IMR-90 (cell line): Measurements from ENCODE around the gene LYSMD2. TPM values are rescaled to one million over a fixed set of nuclear protein-coding genes. Genes with fewer than 3 reads are reported as not detected.

Experiments used
- ATAC-seq: fragments of 200-7000 bp; cut with Tn5 transposase; 2 replicates; pipeline ENCODE4 v1.9.1; 2020; ENCODE audit warnings: low read depth, mild to moderate bottlenecking, moderate library complexity
- BruUV-seq: library from RNA; stranded (reverse); fragments of 400-500 nt; replicated peaks from 2 replicates; lab custom pipeline; 2021; lab: Mats Ljungman, UMichigan
- CTCF ChIA-PET: fragments of 300-600 bp; formaldehyde crosslinking; extraction: SDS; loops from one replicate; lab custom pipeline; 2021; ENCODE audit warnings: antibody characterized with exemption; lab: Yijun Ruan, JAX
- POLR2A ChIA-PET: fragments of 300-600 bp; sonication (Branson Sonifier 250); formaldehyde crosslinking; loops from one replicate; lab custom pipeline; 2022; ENCODE audit warnings: antibody characterized with exemption; ENCODE audit not compliant: unreplicated experiment; lab: Charles Lee
- DNase-seq: peaks from one replicate; pipeline ENCODE4 v3.0.0; 2013
- H2AFZ ChIP-seq: replicated peaks from 2 replicates; pipeline ENCODE3; 2013; ENCODE audit warnings: low read length, mild to moderate bottlenecking; ENCODE audit not compliant: poor library complexity
- H2AK5ac ChIP-seq: 2 replicates; pipeline ENCODE4 v1.6.1; 2013; ENCODE audit warnings: low read depth, low read length, inconsistent platforms
- H2AK9ac ChIP-seq: replicated peaks from 2 replicates; pipeline ENCODE3; 2013; ENCODE audit warnings: mild to moderate bottlenecking, low read depth, low read length, moderate library complexity; ENCODE audit not compliant: poor library complexity
- H2BK120ac ChIP-seq: 2 replicates; pipeline ENCODE4 v1.6.1; 2013; ENCODE audit warnings: low read depth, low read length, inconsistent platforms
- H2BK15ac ChIP-seq: 3 replicates; pipeline ENCODE4 v1.6.1; 2013; ENCODE audit warnings: low read depth, low read length, inconsistent platforms
- H2BK20ac ChIP-seq: 2 replicates; pipeline ENCODE4 v1.6.1; 2013; ENCODE audit warnings: low read depth, mild to moderate bottlenecking, inconsistent platforms, low read length, moderate library complexity
- H2BK5ac ChIP-seq: 2 replicates; pipeline ENCODE4 v1.6.1; 2013; ENCODE audit warnings: mild to moderate bottlenecking, low read depth, low read length, inconsistent platforms; ENCODE audit not compliant: poor library complexity, severe bottlenecking
- H3K14ac ChIP-seq: replicated peaks from 2 replicates; pipeline ENCODE4 v1.6.1; 2013; ENCODE audit warnings: low read depth, low read length, inconsistent platforms
- H3K18ac ChIP-seq: 2 replicates; pipeline ENCODE4 v1.6.1; 2013; ENCODE audit warnings: low read depth, low read length, control low read depth
- H3K23ac ChIP-seq: 2 replicates; pipeline ENCODE4 v1.6.1; 2013; ENCODE audit warnings: low read depth, low read length, inconsistent platforms
- H3K27ac ChIP-seq: 2 replicates; pipeline ENCODE4 v1.5.1; 2013; ENCODE audit warnings: mild to moderate bottlenecking, control low read depth, low read length; ENCODE audit not compliant: insufficient read depth
- H3K27me3 ChIP-seq: 2 replicates; pipeline ENCODE4 v1.6.1; 2013; ENCODE audit warnings: low read length; ENCODE audit not compliant: control insufficient read depth, insufficient read depth
- H3K36me3 ChIP-seq: 2 replicates; pipeline ENCODE4 v1.6.1; 2013; ENCODE audit warnings: low read length, mixed read lengths; ENCODE audit not compliant: control insufficient read depth, insufficient read depth
- H3K4ac ChIP-seq: 2 replicates; pipeline ENCODE4 v1.6.1; 2013; ENCODE audit warnings: low read depth, low read length, inconsistent platforms
- H3K4me1 ChIP-seq: 2 replicates; pipeline ENCODE4 v1.6.1; 2013; ENCODE audit warnings: low read length, mixed read lengths; ENCODE audit not compliant: control insufficient read depth, insufficient read depth
- H3K4me2 ChIP-seq: 2 replicates; pipeline ENCODE4 v1.6.1; 2013; ENCODE audit warnings: low read depth, mild to moderate bottlenecking, control low read depth, low read length, moderate library complexity
- H3K4me3 ChIP-seq: 2 replicates; pipeline ENCODE4 v1.5.1; 2013; ENCODE audit warnings: low read depth, mild to moderate bottlenecking, control low read depth, low read length, moderate library complexity; ENCODE audit not compliant: insufficient read depth
- H3K56ac ChIP-seq: 2 replicates; pipeline ENCODE4 v1.6.1; 2013; ENCODE audit warnings: low read length, inconsistent platforms; ENCODE audit not compliant: insufficient read depth; ENCODE audit errors: extremely low read depth
- H3K79me1 ChIP-seq, 2 experiments: 2 replicates each; pipeline ENCODE4 v1.6.1; 2013; ENCODE audit warnings: low read length in 2 of 2, inconsistent platforms in 1 of 2, low read depth in 1 of 2
- H3K9ac ChIP-seq: 2 replicates; pipeline ENCODE4 v1.6.1; 2013; ENCODE audit warnings: low read depth, low read length, control low read depth
- H3K9me1 ChIP-seq: 2 replicates; pipeline ENCODE4 v1.6.1; 2013; ENCODE audit warnings: low read length, inconsistent platforms; ENCODE audit not compliant: insufficient read depth
- H3K9me3 ChIP-seq: 2 replicates; pipeline ENCODE4 v1.6.1; 2013; ENCODE audit warnings: low read length; ENCODE audit not compliant: control insufficient read depth, insufficient read depth
- H4K20me1 ChIP-seq: 2 replicates; pipeline ENCODE4 v1.6.1; 2013; ENCODE audit warnings: low read length, inconsistent platforms; ENCODE audit not compliant: insufficient read depth
- H4K5ac ChIP-seq: 2 replicates; pipeline ENCODE4 v1.6.1; 2013; ENCODE audit warnings: mild to moderate bottlenecking, low read depth, low read length, control low read depth
- H4K8ac ChIP-seq, 2 experiments: 2 replicates each; pipeline ENCODE4 v1.6.1; 2013; ENCODE audit warnings: low read depth in 2 of 2, low read length in 2 of 2, control low read depth in 1 of 2, inconsistent platforms in 1 of 2
- H4K91ac ChIP-seq: 2 replicates; pipeline ENCODE4 v1.6.1; 2013; ENCODE audit warnings: low read depth, low read length, inconsistent platforms; ENCODE audit not compliant: insufficient read depth
- BHLHE40 ChIP-seq: fragments of 150-350 bp; IDR thresholded peaks from 2 replicates; pipeline ENCODE4 v1.6.1; 2016; ENCODE audit warnings: mild to moderate bottlenecking, low read depth, low read length
- CEBPB ChIP-seq: IDR thresholded peaks from 2 replicates; pipeline ENCODE4 v1.6.1; 2012; ENCODE audit warnings: low read depth, low read length, improper control_type of control experiment
- CHD1 ChIP-seq: IDR thresholded peaks from 2 replicates; pipeline ENCODE4 v1.6.1; 2012; ENCODE audit warnings: low read depth, low read length, improper control_type of control experiment
- ELK1 ChIP-seq: fragments of 150-350 bp; IDR thresholded peaks from 2 replicates; pipeline ENCODE4 v1.6.1; 2016; ENCODE audit warnings: low read depth, mild to moderate bottlenecking, low read length, moderate library complexity, borderline replicate concordance
- MAZ ChIP-seq: IDR thresholded peaks from 2 replicates; pipeline ENCODE4 v1.6.1; 2012; ENCODE audit warnings: low read depth, mild to moderate bottlenecking, low read length, improper control_type of control experiment, moderate library complexity, borderline replicate concordance
- MXI1 ChIP-seq: IDR thresholded peaks from 2 replicates; pipeline ENCODE4 v1.6.1; 2012; ENCODE audit warnings: low read depth, mild to moderate bottlenecking, low read length, moderate library complexity, borderline replicate concordance
- NFE2L2 ChIP-seq: fragments of 150-350 bp; IDR thresholded peaks from 2 replicates; pipeline ENCODE4 v1.6.1; 2016; ENCODE audit warnings: low read depth, mild to moderate bottlenecking, low read length
- POLR2A ChIP-seq: IDR thresholded peaks from 2 replicates; pipeline ENCODE4 v1.6.1; 2012; ENCODE audit warnings: mild to moderate bottlenecking, low read depth, low read length
- RAD21 ChIP-seq: IDR thresholded peaks from 2 replicates; pipeline ENCODE4 v1.6.1; 2012; ENCODE audit warnings: low read length, improper control_type of control experiment
- RFX5 ChIP-seq: IDR thresholded peaks from 2 replicates; pipeline ENCODE4 v1.8.0; 2012; ENCODE audit warnings: low read depth, mild to moderate bottlenecking, low read length, moderate library complexity
- WGBS, 2 experiments: methylation state at CpG; one replicate each; pipeline versions ENCODE4 v1.1.5 to v1.1.7; 2013; ENCODE audit warnings: missing lambda C conversion rate in 2 of 2; ENCODE audit not compliant: insufficient read length in 1 of 2; ENCODE audit errors: extremely low coverage in 2 of 2; 5-methylcytosine and 5-hydroxymethylcytosine counted together
- dilution Hi-C: fragments of 300-500 bp; cut with HindIII; formaldehyde crosslinking; loops from one replicate; pipeline ENCODE4 v1.14.3; 2018; ENCODE audit warnings: low sequenced_read_pairs; ENCODE audit not compliant: unreplicated experiment
- in situ Hi-C: fragments of 300-500 bp; cut with MboI; formaldehyde crosslinking; loops from 3 replicates; pipeline ENCODE4 v1.14.3; 2019; ENCODE audit warnings: low sequenced_read_pairs, inconsistent platforms, mixed read lengths
- intact Hi-C: fragments of 100-400 bp; cut with micrococcal nuclease; formaldehyde crosslinking; loops from 2 replicates; pipeline ENCODE4 v1.10.0; 2022
- polyA plus RNA-seq, 3 experiments: library from polyadenylated mRNA; depleted of rRNA; stranded (reverse); fragments of >200 nt; gene quantifications; 2 replicates each; pipeline ENCODE4 v1.2.3, GENCODE V29; 2012; ENCODE audit warnings: low replicate concordance in 1 of 3
- total RNA-seq: library from RNA; depleted of rRNA; stranded (reverse); fragments of >200 nt; gene quantifications from 2 replicates; pipeline ENCODE4 v1.2.3, GENCODE V29; 2012
- TF ChIP-seq, protein P1 (sequence below): conservative IDR thresholded peaks from 2 replicates; pipeline ENCODE4 v1.5.1; 2012; ENCODE audit warnings: mild to moderate bottlenecking, low read depth, low read length, improper control_type of control experiment
- TF ChIP-seq, protein P2 (sequence below): fragments of 150-350 bp; IDR thresholded peaks from 2 replicates; pipeline ENCODE4 v1.6.1; 2017; ENCODE audit warnings: mild to moderate bottlenecking, antibody characterized with exemption, low read length, low read depth

Gene LYSMD2
- total and polyA plus RNA-seq, 2 of the 4 experiments (the other 2 are of a cell fraction): 5.9 to 6.0 TPM

GRCh38 chr15:51736751-51737521, 519 bp downstream of the LYSMD2 start:
- Histone ChIP-seq H3K9me3 (no peaks in the 10 kb centered on the region), H3K4ac (peak overlapping the region; percentile 60), H2BK20ac (no peak overlapping the region), H3K27ac (peak overlapping the region; percentile 6; the same call in 1 of the 2 replicates), H2BK120ac (no peak overlapping the region), H3K9me1 (peaks cover 3% of the 10 kb centered on the region), H3K4me3 (peak overlapping the region; percentile 98), H4K20me1 (no peaks in the 10 kb centered on the region), H2AFZ (peak overlapping the region; percentile 98), H4K5ac (peak overlapping the region; percentile 22), H4K8ac (peak overlapping the region; percentile 47 to 48; a peak in 2 of 4 replicates), H3K9ac (peak overlapping the region; percentile 61), H2BK5ac (peak overlapping the region; percentile 47), H3K4me2 (peak overlapping the region; percentile 96), H3K36me3 (no peaks in the 10 kb centered on the region), H3K4me1 (peaks cover 8% of the 10 kb centered on the region), H4K91ac (peak overlapping the region; percentile 23; the same call in 1 of the 2 replicates), H3K18ac (no peak overlapping the region; the same call in 1 of the 2 replicates), H3K14ac (peak overlapping the region; percentile 47), H3K79me1 (peaks cover 10 to 38% of the 10 kb centered on the region in 2 experiments), H2AK5ac (no peak overlapping the region), H3K27me3 (no peaks in the 10 kb centered on the region), H2AK9ac (peak overlapping the region; percentile 71), H3K23ac (peak overlapping the region; percentile 79; the same call in 1 of the 2 replicates), H3K56ac (no peak overlapping the region), H2BK15ac (no peak overlapping the region)
- intact Hi-C loops: loop anchor here (2.0 kb wide), 1 partner anchor 22 kb away; no protein-coding TSS in a partner anchor
- ATAC-seq (peak; percentile 63), DNase-seq (no peak)
- dilution Hi-C loops: no loop called here
- ChIA-PET POLR2A (interaction anchor here (1.1 kb wide), 1 partner anchor 19 kb away, joined by 4 read pairs; no protein-coding TSS in a partner anchor), CTCF (interaction anchor here (0.7 to 2.2 kb wide), 3 partner anchors 15 to 40 kb away, joined by 3 to 16 read pairs (median 3); no protein-coding TSS in a partner anchor)
- in situ Hi-C loops: no loop called here
- WGBS, 2 experiments: 15% methylated on average over 4 of the region's 69 CpGs; no CpG with 5 or more reads in 1 of the 2 experiments
- BruUV-seq: no TSS peak
- no peak for TF ChIP-seq RFX5
- no peak for TF ChIP-seq NFE2L2
- TF ChIP-seq ELK1: no peak
- no peak for TF ChIP-seq CEBPB
- TF ChIP-seq RAD21: no peak
- TF ChIP-seq, protein P1, sequence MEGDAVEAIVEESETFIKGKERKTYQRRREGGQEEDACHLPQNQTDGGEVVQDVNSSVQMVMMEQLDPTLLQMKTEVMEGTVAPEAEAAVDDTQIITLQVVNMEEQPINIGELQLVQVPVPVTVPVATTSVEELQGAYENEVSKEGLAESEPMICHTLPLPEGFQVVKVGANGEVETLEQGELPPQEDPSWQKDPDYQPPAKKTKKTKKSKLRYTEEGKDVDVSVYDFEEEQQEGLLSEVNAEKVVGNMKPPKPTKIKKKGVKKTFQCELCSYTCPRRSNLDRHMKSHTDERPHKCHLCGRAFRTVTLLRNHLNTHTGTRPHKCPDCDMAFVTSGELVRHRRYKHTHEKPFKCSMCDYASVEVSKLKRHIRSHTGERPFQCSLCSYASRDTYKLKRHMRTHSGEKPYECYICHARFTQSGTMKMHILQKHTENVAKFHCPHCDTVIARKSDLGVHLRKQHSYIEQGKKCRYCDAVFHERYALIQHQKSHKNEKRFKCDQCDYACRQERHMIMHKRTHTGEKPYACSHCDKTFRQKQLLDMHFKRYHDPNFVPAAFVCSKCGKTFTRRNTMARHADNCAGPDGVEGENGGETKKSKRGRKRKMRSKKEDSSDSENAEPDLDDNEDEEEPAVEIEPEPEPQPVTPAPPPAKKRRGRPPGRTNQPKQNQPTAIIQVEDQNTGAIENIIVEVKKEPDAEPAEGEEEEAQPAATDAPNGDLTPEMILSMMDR: no peak
- no peak for TF ChIP-seq MXI1
- no peak for TF ChIP-seq CHD1
- TF ChIP-seq, protein P2, sequence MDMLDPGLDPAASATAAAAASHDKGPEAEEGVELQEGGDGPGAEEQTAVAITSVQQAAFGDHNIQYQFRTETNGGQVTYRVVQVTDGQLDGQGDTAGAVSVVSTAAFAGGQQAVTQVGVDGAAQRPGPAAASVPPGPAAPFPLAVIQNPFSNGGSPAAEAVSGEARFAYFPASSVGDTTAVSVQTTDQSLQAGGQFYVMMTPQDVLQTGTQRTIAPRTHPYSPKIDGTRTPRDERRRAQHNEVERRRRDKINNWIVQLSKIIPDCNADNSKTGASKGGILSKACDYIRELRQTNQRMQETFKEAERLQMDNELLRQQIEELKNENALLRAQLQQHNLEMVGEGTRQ: no peak
- TF ChIP-seq POLR2A: no peak
- TF ChIP-seq MAZ: no peak
- no peak; the same call in 1 of the 2 replicates for TF ChIP-seq BHLHE40
